A549 treated with AZD2906 at 1 μM for 4 hours (cell line): ENCODE results near the gene QARS1. TPM values are rescaled to one million over a fixed set of nuclear protein-coding genes. Genes with fewer than 3 reads are reported as not detected.

Experiments used
- total RNA-seq: library from RNA; stranded (reverse); fragments of 200-300 nt; extraction: Qiagen RNA extraction; gene quantifications from 5 replicates; pipeline ENCODE4 v1.2.3, GENCODE V29; 2022

QARS1 gene
- 123 to 154 TPM (median 143 TPM) in 5 replicates for total RNA-seq

DNA sequence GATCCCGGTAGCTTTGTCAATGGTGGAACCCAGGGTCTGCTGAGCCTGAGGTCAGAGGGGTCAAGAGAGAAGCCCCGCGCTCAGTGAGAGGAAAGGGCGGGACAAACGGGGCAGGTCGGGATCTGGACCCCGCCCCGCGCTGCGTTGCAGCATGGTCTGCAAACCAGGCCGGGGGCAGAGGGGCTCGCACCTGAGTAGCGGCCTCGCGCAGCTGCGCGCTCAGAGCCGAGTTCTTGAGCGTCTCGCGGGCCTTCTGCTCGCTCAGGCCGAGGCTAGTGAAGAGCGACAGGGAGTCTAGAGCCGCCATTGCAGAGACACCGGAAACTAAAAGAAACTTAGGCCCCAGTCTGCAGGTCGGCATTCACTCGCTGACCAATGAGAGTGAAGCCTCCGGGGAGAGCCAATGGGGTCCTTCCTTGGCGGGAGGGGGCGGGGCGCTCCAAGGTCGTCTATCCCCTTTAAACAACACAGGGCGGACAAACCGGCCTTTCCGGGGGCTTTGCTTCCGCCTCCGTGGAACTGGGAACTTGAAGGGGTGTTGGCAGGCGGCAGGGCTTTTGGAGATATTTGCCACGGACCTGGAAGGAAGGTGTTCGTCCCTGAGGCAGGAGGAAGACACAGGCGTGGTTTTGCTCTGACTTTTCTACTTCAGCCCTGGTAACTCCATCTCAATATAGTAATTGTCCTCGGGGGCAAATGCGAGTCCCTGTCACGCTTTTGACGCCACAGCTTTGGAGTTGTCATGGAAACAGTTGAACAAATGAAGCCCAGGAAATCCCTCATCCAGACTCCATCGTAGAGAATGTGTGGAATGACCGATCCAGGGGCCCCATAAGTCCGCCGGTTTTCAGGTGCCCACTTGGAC, at the start of gene QARS1:
Gene QARS1 (minus strand): TSS at position 331 of the 865 bp plus-strand sequence. CDS start 24 bp downstream, at position 307.

DNA sequence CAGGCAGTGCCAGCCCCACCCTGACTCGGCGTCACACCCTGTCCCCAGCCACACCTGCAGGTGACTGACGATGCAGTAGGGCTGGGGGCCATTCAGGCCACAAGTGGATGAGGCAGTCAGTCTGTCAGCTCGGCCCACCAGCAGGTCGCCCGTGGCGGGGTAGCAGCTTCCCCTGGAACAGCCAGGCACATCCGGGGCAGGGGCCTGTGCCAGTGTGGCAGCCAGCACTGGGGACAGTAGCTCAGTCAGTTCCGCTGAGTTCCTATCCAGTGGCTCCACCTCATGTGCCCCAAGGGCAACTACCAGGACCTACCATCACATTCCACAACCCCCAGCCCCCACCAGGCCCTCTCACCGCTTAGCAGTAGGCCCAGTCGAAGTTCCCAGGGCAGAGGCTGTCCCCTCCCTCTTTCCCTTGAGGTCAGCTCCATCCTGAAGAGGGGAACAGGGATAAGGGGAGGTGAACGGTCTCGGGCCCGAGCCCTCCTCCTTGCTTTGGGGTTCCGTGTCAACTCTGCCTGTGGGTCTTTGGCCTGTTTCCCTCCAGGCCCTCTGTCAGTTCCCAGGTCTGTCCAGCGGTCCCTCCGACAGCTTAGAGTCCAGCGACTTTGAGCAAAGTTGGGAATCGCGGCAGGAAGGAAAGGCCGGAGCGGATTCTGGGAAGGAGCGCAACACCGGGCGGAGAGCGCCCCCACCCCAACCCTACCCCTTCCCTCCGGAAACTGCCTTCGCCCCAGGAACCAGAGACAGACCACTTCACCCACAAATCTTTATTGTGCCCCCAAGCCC, 28.1 kb upstream of the QARS1 start, which contains the start of gene LAMB2:
Gene LAMB2 (minus strand): TSS at position 614 of the 789 bp plus-strand sequence. CDS start 183 bp downstream, at position 431.

DNA sequence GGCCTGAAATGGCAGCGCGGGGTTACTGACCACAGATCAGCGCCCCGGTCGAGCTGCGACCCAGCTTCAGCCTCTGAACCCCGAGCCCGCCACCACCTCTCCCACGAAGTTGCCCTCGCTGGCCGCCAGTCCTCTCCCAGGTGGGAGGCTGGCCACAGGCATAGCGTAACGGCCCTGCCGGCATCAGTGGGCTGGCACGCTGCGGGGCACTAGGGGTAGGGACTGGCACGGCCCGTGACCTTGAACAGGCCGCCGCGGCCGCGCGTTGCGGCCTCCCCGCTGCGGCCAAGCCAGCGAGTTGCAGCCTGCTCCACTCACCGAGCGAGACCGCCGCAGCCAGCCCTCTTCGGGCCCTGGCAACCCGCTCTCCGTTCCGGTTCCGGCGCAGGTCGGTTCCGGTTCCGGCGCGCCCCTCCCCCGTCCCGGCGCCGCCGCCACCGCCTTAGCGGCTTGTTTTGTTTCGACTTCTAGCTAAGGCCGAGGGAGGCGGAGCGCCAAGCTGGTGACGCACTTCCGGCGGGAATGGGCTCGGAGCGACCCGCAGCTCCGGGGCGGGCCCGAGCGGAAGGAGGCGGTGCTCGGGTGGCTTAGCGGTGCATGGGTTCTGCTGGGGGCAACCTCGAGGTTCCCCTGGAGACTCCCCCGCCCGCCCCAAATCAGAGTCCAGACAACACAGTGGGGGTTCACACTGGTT, 16.0 kb upstream of the QARS1 start, which contains the start of gene USP19:
Gene USP19 (minus strand): TSS at position 386 of the 694 bp plus-strand sequence. CDS start 1,678 bp downstream, outside the sequence.

DNA sequence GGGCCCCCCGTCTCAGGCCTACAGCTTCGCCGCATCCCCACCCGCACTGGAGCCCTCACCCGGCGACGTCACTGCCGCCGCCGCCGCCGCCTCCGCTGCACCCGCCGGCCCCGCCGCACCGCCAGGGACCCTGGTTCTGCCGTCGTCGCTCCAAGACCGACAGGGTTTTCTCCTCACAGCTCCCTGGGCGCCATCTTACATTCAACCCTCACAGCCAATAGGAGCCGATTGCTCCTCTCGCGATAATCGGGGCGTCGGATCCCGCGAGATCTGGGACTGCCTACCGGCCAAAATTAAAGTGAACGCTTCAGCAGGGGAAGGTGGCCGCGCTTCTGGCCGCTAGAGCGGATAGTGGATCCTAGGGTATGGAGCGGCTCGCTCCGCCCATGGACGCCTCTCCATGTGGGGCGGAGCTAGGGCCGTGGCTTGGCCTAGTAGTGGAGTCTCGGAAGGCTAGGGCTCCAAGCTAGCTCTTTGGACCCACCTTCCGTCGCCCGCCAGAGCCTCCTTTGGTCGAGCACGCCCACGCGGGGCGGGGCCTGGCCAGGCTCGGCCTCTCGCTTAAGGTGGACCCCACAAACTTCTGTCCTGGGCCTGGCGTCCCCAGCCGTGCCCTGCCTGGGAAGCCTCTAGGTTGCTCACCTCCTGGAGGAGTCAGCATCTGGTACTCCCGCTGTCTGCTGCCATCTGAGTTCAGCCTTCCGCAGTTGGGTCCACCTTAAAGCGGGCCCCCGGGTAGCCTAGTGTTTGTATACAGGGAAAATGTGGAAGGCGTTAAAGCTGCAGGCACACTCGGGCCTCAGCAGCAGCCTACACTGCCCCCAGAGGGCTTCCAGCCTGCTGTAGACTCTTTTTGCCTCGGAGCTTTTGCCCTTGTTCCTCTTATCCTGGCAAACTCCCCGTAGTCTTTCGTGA, 10.4 kb downstream of the QARS1 start, which contains the start of gene QRICH1:
Gene QRICH1 (minus strand): TSS at position 219 of the 915 bp plus-strand sequence. CDS start 17,054 bp downstream, outside the sequence.

Other genes with a start within 250 kb of the QARS1 start
- 10.3 to 11.5 TPM (median 10.7 TPM) in 5 replicates for gene SLC25A20, start 205.9 kb downstream of the QARS1 start, total RNA-seq
- gene ARIH2, start 185.9 kb downstream of the QARS1 start, total RNA-seq = 48.2 to 62.9 TPM (median 55.2 TPM) in 5 replicates
- gene P4HTM, start 114.5 kb downstream of the QARS1 start, total RNA-seq = 12.4 to 18.2 TPM (median 16.8 TPM) in 5 replicates
- 64.9 to 77.1 TPM (median 68.2 TPM) in 5 replicates for gene WDR6, start 97.4 kb downstream of the QARS1 start, total RNA-seq
- gene DALRD3, start 86.2 kb downstream of the QARS1 start, total RNA-seq = 17.7 to 26.6 TPM (median 24.7 TPM) in 5 replicates
- gene NDUFAF3, start 82.6 kb downstream of the QARS1 start, total RNA-seq = 56.6 to 92.9 TPM (median 89.5 TPM) in 5 replicates
- 147 to 171 TPM (median 156 TPM) in 5 replicates for gene IMPDH2, start 75.4 kb downstream of the QARS1 start, total RNA-seq
- 32.4 to 39.5 TPM (median 37.2 TPM) in 5 replicates for gene QRICH1, start 10.7 kb downstream of the QARS1 start, total RNA-seq
- gene USP19, start 16.1 kb upstream of the QARS1 start, total RNA-seq = 17.5 to 23.3 TPM (median 20.5 TPM) in 5 replicates
- 83.5 to 112 TPM (median 105 TPM) in 5 replicates for gene LAMB2, start 28.3 kb upstream of the QARS1 start, total RNA-seq
- gene CCDC71, start 61.6 kb upstream of the QARS1 start, total RNA-seq = 12.1 to 16.0 TPM (median 14.4 TPM) in 5 replicates
- gene KLHDC8B, start 66.8 kb upstream of the QARS1 start, total RNA-seq = 3.6 to 5.8 TPM (median 4.7 TPM) in 5 replicates
- 1.8 to 2.4 TPM (median 2.1 TPM) in 5 replicates for gene C3orf62, start 172.5 kb upstream of the QARS1 start, total RNA-seq
- gene USP4, start 235.3 kb upstream of the QARS1 start, total RNA-seq = 11.9 to 15.5 TPM (median 14.2 TPM) in 5 replicates